Coronary artery (tissue), 2 donors: ENCODE results near the gene DMKN.
A peak's percentile ranks its signal among the peaks of the same experiment; 100 is the strongest.

ENCODE experiments used
- DNase-seq: peaks from one replicate; pipeline ENCODE4 v3.0.0-alpha.2; 2017; ENCODE audit warnings: low spot score
- H3K27ac ChIP-seq, 2 donors: fragments of 200-600 bp; sonication (generic); one replicate each; pipeline ENCODE4 v1.5.1; 2016 to 2019
- H3K4me3 ChIP-seq: fragments of 200-600 bp; sonication (generic); 2 replicates; pipeline ENCODE4 v1.5.1; 2016; ENCODE audit warnings: mild to moderate bottlenecking, moderate library complexity
- TF ChIP-seq, protein P1 (sequence below): fragments of 200-600 bp; sonication (generic); IDR thresholded peaks from one replicate; pipeline ENCODE4 v1.5.1; 2019; ENCODE audit warnings: antibody characterized with exemption

DMKN gene

DNA sequence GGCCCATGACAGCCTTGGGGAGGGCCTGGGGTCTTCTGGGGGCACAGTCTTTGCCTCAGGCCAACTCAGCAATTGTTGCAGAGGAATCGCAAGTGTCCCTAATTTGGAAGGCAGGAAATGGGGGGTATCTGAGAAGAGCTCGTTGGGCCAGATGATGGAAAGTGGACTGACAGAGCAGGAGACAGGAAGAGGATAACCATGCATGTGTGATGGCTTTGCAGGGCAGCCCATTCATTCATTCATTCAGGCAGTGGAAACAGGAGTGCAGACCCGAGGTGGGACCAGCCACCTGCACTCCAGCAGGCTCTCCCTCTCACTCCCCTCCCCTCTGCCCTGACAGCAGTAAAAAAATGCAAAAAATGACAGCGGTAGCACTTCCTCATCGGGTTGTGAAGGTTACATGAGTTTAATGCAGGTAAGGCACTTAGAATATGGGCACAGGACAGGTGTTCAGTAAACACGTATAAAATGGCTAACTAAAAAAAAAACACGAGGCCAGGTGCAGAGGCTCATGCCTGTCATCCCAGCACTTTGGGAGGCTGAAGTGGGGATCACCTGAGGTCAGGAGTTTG is 27.0 kb upstream of the DMKN start:
- Histone ChIP-seq H3K4me3 (no peak overlapping the region), H3K27ac (no peak overlapping the region)
- DNase-seq = no peak
- TF ChIP-seq, protein P1, sequence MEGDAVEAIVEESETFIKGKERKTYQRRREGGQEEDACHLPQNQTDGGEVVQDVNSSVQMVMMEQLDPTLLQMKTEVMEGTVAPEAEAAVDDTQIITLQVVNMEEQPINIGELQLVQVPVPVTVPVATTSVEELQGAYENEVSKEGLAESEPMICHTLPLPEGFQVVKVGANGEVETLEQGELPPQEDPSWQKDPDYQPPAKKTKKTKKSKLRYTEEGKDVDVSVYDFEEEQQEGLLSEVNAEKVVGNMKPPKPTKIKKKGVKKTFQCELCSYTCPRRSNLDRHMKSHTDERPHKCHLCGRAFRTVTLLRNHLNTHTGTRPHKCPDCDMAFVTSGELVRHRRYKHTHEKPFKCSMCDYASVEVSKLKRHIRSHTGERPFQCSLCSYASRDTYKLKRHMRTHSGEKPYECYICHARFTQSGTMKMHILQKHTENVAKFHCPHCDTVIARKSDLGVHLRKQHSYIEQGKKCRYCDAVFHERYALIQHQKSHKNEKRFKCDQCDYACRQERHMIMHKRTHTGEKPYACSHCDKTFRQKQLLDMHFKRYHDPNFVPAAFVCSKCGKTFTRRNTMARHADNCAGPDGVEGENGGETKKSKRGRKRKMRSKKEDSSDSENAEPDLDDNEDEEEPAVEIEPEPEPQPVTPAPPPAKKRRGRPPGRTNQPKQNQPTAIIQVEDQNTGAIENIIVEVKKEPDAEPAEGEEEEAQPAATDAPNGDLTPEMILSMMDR = no peak

DNA sequence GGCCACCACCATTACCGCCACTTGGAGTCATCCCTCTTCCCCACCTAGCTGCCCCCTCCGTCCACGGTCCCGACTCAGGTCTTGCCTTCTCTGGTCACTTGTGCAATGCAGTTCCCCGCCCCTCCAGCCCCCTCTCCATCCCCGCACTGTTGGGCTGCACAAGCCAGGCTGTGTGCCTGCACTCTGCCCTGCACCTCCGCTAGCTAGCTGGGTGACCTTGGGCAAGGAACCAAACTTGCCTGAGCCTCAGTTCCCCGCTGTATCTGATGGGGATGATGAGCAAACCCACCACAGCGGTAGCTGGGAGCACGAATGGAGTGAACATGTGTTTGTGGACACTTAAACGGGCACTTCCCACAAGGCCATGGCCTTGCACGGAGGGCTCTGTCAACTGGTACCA is 26.4 kb upstream of the DMKN start:
- no peak overlapping the region for H3K27ac ChIP-seq
- no peak overlapping the region for H3K4me3 ChIP-seq
- no peak for DNase-seq
- TF ChIP-seq, protein P1 = no peak

DNA sequence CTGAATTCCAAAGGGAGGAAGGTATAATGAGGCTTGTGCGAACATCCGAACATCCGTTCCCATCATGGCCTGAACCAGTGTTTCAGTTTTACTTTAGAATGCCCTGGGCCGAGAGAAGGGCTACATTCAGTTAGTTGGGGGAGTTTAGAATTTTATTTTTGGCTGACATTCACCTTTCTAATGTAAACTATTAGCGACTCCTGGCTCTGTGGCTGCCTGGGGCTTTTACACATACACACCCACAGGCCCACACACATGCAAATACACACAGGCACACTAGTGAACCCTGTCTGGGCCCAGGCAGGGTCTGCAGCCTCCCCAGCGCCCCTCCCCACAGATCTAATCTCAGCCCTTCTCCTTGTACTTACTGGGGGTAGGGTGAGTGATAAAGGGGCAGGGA is 25.9 kb upstream of the DMKN start:
- no peak overlapping the region for H3K4me3 ChIP-seq
- no peak for DNase-seq
- no peak overlapping the region for H3K27ac ChIP-seq
- TF ChIP-seq, protein P1 = no peak

DNA sequence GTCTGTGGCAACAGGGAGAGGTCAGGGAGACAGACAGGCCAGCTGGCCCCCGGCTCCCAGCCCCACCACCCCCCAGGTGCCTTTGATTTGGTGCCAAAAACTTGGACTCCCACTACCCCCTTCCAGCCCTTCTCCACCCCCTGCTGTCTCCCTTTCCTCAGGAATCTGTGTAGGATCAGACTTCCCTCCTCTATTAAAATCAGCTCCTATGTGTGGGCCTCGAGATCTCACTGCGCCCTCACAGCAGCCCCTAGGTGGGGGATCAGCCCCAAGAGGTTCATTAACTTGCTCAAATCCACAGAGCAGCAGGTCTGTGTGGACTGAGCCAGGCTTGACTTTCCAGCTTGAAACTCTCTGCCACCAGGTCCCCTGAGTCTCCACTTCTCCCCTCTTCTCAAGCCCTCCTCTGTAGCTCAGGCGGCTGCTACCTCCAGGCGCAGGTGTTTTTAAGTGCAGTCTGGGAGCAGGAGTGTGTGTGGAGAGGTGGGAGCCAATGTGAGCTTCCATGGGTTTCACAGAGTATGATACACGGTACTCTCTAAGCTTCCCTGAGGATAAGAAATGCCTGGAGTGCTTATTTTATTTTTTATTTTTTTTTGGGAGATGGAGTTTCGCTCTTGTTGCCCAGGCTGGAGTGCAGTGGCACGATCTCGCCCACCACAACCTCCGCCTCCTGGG is 21.5 kb upstream of the DMKN start:
- TF ChIP-seq, protein P1 = no peak
- Histone ChIP-seq H3K27ac (no peak overlapping the region), H3K4me3 (no peak overlapping the region)
- DNase-seq = no peak

DNA sequence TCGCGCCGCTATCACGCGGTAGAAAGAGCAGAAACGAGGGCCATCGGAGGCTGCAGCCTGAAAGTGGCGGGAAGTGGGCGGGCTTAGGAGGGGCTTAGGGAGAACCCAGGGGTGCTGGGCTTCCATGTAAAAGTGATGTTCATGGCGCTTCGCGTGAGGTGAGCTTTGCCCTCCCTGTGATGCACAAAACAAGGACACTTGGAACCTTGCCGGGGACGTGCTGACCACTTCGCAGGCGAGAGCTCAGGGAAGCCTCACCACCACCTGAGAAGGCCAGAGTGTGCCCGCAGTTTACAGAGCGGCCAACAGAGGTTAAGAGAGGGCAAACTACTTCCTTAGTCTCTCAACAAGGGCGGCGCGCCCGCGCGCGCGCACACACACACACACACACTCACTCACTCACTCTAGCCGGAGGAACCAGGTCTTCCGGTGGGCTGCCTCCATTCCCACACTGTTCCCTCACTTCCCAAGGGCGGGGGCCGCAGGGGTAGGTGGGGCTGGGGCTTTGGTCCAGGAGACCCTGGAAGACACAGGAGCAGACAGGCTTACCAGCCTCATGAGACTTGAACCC is 20.5 kb upstream of the DMKN start:
- Histone ChIP-seq H3K4me3 (peak overlapping the region; percentile 28), H3K27ac (no peak overlapping the region)
- TF ChIP-seq, protein P1 = no peak
- DNase-seq = no peak

DNA sequence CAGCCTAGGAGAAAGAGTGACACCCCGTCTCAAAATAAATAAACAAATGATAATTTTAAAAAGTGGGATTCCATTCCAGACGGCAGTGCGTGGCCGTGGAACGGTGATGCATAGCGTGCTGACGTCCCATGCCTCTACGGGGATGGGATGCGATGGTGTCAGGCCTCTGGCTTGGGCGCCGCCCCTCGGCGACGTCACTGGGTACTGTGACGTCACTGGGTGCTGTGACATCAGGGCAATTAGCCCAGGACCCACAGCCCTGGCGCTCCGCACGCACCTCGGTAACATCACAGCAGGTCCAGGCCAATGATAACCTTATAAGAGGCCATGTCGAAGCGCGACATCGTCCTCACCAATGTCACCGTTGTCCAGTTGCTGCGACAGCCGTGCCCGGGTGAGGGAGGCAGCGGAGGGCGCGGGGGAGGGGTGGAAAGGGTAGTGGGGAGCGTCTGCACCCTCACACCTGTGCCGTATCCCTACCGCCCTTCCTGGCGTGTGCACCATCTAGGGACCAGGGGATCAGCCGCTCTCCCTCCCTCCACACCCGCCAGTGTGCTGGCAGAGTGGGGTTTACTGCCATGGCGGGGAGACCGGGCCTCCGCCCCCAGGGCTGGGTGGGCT is 19.9 kb upstream of the DMKN start, which contains the start of gene GAPDHS:
Gene GAPDHS (plus strand): TSS at position 256 of the 621 bp plus-strand sequence. CDS start 72 bp downstream, at position 328.
- TF ChIP-seq, protein P1 = no peak
- Histone ChIP-seq H3K4me3 (peak within 1 kb of the TSS; percentile 28), H3K27ac (no peak within 1 kb of the TSS)
- DNase-seq = no peak
